MCF 10A (cell line): Measurements from ENCODE around the gene GSE1. TPM values are rescaled to one million over a fixed set of nuclear protein-coding genes. Genes with fewer than 3 reads are reported as not detected.

Experiments used
- BruUV-seq: library from RNA; stranded (reverse); fragments of 400-500 nt; replicated peaks from 2 replicates; lab custom pipeline; 2021; lab: Mats Ljungman, UMichigan
- CTCF ChIA-PET: fragments of 300-600 bp; sonication (Branson Sonifier 250); formaldehyde crosslinking; extraction: SDS; loops from one replicate; lab custom pipeline; 2021; ENCODE audit warnings: antibody characterized with exemption, inconsistent platforms; lab: Yijun Ruan, JAX
- POLR2A ChIA-PET: fragments of 300-600, 350-650 bp; sonication (Branson Sonifier 250); formaldehyde crosslinking; extraction: SDS; loops from one replicate; lab custom pipeline; 2020; ENCODE audit warnings: antibody characterized with exemption, inconsistent platforms; lab: Yijun Ruan, JAX
- DNase-seq: peaks from one replicate; pipeline ENCODE4 v3.0.0-alpha.2; 2018; ENCODE audit not compliant: unreplicated experiment
- H3K27ac Mint-ChIP-seq: one replicate; pipeline ENCODE4 v1.8.0; 2022; ENCODE audit warnings: mild to moderate bottlenecking, low read depth, mixed read lengths; ENCODE audit not compliant: unreplicated experiment
- H3K27me3 Mint-ChIP-seq: one replicate; pipeline ENCODE4 v1.8.0; 2022; ENCODE audit warnings: mixed read lengths; ENCODE audit not compliant: insufficient read depth, unreplicated experiment
- H3K36me3 Mint-ChIP-seq: one replicate; pipeline ENCODE4 v1.8.0; 2022; ENCODE audit warnings: mild to moderate bottlenecking, moderate library complexity, mixed read lengths; ENCODE audit not compliant: insufficient read depth, unreplicated experiment
- H3K4me1 Mint-ChIP-seq: one replicate; pipeline ENCODE4 v1.8.0; 2022; ENCODE audit warnings: mixed read lengths; ENCODE audit not compliant: insufficient read depth, unreplicated experiment
- H3K4me3 Mint-ChIP-seq: one replicate; pipeline ENCODE4 v1.8.0; 2022; ENCODE audit warnings: mild to moderate bottlenecking, moderate library complexity, mixed read lengths; ENCODE audit not compliant: unreplicated experiment
- H3K9me3 Mint-ChIP-seq: one replicate; pipeline ENCODE4 v1.8.0; 2022; ENCODE audit warnings: mixed read lengths; ENCODE audit not compliant: unreplicated experiment
- CTCF ChIP-seq: fragments of 200-600 bp; IDR thresholded peaks from one replicate; pipeline ENCODE4 v1.8.0; 2022; ENCODE audit warnings: antibody characterized with exemption, mild to moderate bottlenecking; ENCODE audit not compliant: unreplicated experiment
- intact Hi-C: fragments of 100-400 bp; cut with micrococcal nuclease; formaldehyde crosslinking; loops from 2 replicates; pipeline ENCODE4 v1.14.1; 2022
- total RNA-seq: library from RNA; stranded (reverse); gene quantifications from 2 replicates; pipeline ENCODE4 v1.2.3, GENCODE V29; 2022

GSE1 gene
- total RNA-seq, 1 experiment from 2014 or later, result 52.9 TPM

GRCh38 chr16:85613604-85614337 is 649 bp downstream of the GSE1 start:
- ChIA-PET POLR2A (interaction anchor here (0.6 to 4.5 kb wide), 31 partner anchors 33 to 858 kb away, joined by 3 to 68 read pairs (median 4); partner anchors contain the start of gene KIAA0513), CTCF (interaction anchor here (0.5 to 0.6 kb wide), 4 partner anchors 60 to 1770 kb away, joined by 3 to 4 read pairs (median 3); partner anchors contain the start of gene FBXO31)
- Mint-ChIP-seq H3K36me3 (no peaks in the 10 kb centered on the region), H3K9me3 (no peaks in the 10 kb centered on the region), H3K4me3 (peak overlapping the region; percentile 76), H3K4me1 (peaks cover 16% of the 10 kb centered on the region), H3K27ac (no peak overlapping the region), H3K27me3 (no peaks in the 10 kb centered on the region)
- peak; percentile 39 for DNase-seq
- no TSS peak for BruUV-seq
- no peak for TF ChIP-seq CTCF
- intact Hi-C loops, result loop anchor here (5.0 kb wide), 1 partner anchor 316 kb away; no protein-coding TSS in a partner anchor

GRCh38 chr16:85614338-85615013 is 1.4 kb downstream of the GSE1 start:
- peak; percentile 19 for DNase-seq
- Mint-ChIP-seq H3K36me3 (no peaks in the 10 kb centered on the region), H3K4me3 (peak overlapping the region; percentile 76), H3K27me3 (no peaks in the 10 kb centered on the region), H3K9me3 (no peaks in the 10 kb centered on the region), H3K27ac (no peak overlapping the region), H3K4me1 (peaks cover 16% of the 10 kb centered on the region)
- POLR2A ChIA-PET, result interaction anchor here (0.6 to 3.2 kb wide), 14 partner anchors 16 to 604 kb away, joined by 3 to 52 read pairs (median 4); partner anchors contain the start of gene KIAA0513
- no TSS peak for BruUV-seq
- CTCF ChIA-PET, result interaction anchor here (0.5 to 3.0 kb wide), 11 partner anchors 14 to 644 kb away, joined by 3 to 16 read pairs (median 4); no protein-coding TSS in a partner anchor
- intact Hi-C loops, result loop anchor here (5.0 kb wide), 1 partner anchor 317 kb away; no protein-coding TSS in a partner anchor
- TF ChIP-seq CTCF, result no peak

GRCh38 chr16:85615014-85615851 is 2.1 kb downstream of the GSE1 start:
- H3K4me3 Mint-ChIP-seq, result peak overlapping the region; percentile 76
- CTCF ChIA-PET, result interaction anchor here (0.5 to 3.0 kb wide), 28 partner anchors 8 to 510 kb away, joined by 3 to 16 read pairs (median 4); no protein-coding TSS in a partner anchor
- DNase-seq, result peak; percentile 92
- POLR2A ChIA-PET, result interaction anchor here (0.6 to 3.1 kb wide), 12 partner anchors 9 to 220 kb away, joined by 3 to 24 read pairs (median 4); no protein-coding TSS in a partner anchor
- H3K36me3 Mint-ChIP-seq, result no peaks in the 10 kb centered on the region
- no peak for TF ChIP-seq CTCF
- H3K4me1 Mint-ChIP-seq, result peaks cover 10% of the 10 kb centered on the region
- no peaks in the 10 kb centered on the region for H3K27me3 Mint-ChIP-seq
- peak overlapping the region; percentile 7 for H3K27ac Mint-ChIP-seq
- no peaks in the 10 kb centered on the region for H3K9me3 Mint-ChIP-seq
- intact Hi-C loops, result no loop called here
- BruUV-seq, result no TSS peak
